Muscle layer of duodenum (tissue), 2 donors: ENCODE measurements around the gene DUSP1.
"Not testable (repeated sequence)": the region's sequence is repeated elsewhere in the genome, so short reads cannot be mapped to it uniquely, and the experiment has no call there.

Experiments used
- H3K27ac ChIP-seq: one replicate; pipeline ENCODE4 v1.7.0; 2013; ENCODE audit warnings: mild to moderate bottlenecking, low read length
- H3K27me3 ChIP-seq: one replicate; pipeline ENCODE4 v1.7.0; 2013; ENCODE audit warnings: low read depth, mild to moderate bottlenecking, control low read depth, low read length
- H3K36me3 ChIP-seq, 2 donors: one replicate each; pipeline ENCODE4 v1.7.0; 2013; ENCODE audit warnings: low read length in 2 of 2, control low read depth in 1 of 2, mild to moderate bottlenecking in 1 of 2; ENCODE audit not compliant: insufficient read depth in 2 of 2, control insufficient read depth in 1 of 2
- H3K4me1 ChIP-seq, 2 donors: one replicate each; pipeline ENCODE4 v1.7.0; 2013; ENCODE audit warnings: low read length in 2 of 2, mild to moderate bottlenecking in 2 of 2, control low read depth in 1 of 2, moderate library complexity in 1 of 2; ENCODE audit not compliant: insufficient read depth in 2 of 2, control insufficient read depth in 1 of 2
- H3K4me3 ChIP-seq, 2 donors: one replicate each; pipeline ENCODE4 v1.7.0; 2013; ENCODE audit warnings: low read length in 2 of 2, low read depth in 1 of 2, mild to moderate bottlenecking in 1 of 2
- H3K9me3 ChIP-seq, 2 donors: one replicate each; pipeline ENCODE4 v1.7.0; 2013; ENCODE audit warnings: low read length in 2 of 2, control low read depth in 1 of 2, mild to moderate bottlenecking in 1 of 2; ENCODE audit not compliant: control insufficient read depth in 1 of 2
- donor health status: healthy.

The DUSP1 gene, protein sequence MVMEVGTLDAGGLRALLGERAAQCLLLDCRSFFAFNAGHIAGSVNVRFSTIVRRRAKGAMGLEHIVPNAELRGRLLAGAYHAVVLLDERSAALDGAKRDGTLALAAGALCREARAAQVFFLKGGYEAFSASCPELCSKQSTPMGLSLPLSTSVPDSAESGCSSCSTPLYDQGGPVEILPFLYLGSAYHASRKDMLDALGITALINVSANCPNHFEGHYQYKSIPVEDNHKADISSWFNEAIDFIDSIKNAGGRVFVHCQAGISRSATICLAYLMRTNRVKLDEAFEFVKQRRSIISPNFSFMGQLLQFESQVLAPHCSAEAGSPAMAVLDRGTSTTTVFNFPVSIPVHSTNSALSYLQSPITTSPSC

DNA sequence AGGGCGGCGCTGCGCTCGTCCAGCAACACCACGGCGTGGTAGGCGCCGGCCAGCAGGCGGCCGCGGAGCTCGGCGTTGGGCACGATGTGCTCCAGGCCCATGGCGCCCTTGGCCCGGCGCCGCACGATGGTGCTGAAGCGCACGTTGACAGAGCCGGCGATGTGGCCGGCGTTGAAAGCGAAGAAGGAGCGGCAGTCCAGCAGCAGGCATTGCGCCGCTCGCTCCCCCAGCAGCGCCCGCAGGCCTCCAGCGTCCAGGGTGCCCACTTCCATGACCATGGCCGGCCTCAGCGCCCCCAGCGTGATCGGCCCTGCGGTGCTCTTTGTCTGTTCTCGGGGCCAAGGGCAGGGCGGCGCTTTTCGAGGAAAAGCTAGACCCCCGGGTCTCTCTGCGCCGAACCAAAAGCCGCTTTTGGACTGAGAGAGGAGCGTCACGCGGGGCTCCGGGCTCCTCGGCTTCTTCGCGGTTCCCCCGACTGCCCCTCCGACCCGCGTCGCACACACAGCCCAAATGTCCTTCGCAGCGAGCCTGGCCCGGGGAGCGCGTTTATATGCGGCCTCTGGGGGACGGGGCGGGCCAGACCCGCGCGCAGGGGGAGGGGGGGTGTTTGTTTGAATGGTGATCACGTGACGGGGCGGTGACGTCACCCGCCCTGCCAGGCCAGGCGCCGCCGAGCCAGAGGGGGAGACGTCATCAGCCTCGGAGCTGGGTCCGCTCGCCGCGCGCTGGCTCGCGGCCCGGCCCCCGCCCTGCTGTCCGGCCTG, at the start of gene DUSP1:
Gene DUSP1 (minus strand): TSS at position 521 of the 764 bp plus-strand sequence. CDS start 243 bp downstream, at position 278.
- no peaks in the 10 kb centered on the region for H3K9me3 ChIP-seq
- H3K27ac ChIP-seq = peak within 1 kb of the TSS; percentile 100
- H3K4me1 ChIP-seq = peaks cover 4 to 8% of the 10 kb centered on the region in 2 donors
- H3K4me3 ChIP-seq = peak within 1 kb of the TSS; percentile 85 to 98
- peaks cover 26 to 52% of the 10 kb centered on the region in 2 donors for H3K36me3 ChIP-seq
- no peaks in the 10 kb centered on the region for H3K27me3 ChIP-seq

DNA sequence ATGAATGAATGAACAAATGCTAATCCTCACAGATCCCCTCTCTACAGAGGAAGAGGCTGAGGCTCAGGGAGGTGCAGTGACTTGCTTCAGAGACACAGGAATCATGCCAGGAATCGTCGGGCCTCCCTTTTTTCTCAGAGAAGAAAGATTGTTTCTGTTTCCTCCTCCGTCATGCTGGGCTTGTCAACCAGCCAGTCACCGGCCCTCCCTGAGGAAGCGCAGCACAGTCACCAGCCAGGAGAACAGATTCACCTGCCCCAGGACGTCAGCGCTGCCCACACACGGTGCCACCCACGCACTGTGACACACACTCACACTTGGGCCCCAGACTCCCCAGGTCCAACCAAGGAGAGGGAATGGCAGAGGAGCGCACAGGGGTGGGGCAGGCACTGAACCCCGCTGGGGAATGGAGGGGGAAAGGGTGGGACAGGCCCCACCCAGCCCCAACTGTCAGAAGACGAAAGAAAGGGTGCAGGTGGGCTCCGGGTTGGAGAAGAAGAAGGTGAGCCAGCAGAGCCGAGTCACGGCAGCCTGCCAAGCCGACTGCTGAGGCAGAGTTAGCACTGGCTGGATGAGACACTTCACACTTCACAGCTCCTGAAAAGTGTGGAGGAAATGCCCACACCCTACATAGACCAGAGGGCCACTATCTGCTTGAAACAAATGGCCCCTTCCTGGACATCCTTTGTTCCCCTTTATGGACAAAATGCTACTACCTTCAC, 49.2 kb upstream of the DUSP1 start:
- no peaks in the 10 kb centered on the region for H3K9me3 ChIP-seq
- no peak overlapping the region for H3K27ac ChIP-seq
- H3K27me3 ChIP-seq = no peaks in the 10 kb centered on the region
- no peak overlapping the region for H3K4me3 ChIP-seq
- H3K36me3 ChIP-seq = no peaks in the 10 kb centered on the region
- H3K4me1 ChIP-seq = peaks cover 0 to 6% of the 10 kb centered on the region in 2 donors

DNA sequence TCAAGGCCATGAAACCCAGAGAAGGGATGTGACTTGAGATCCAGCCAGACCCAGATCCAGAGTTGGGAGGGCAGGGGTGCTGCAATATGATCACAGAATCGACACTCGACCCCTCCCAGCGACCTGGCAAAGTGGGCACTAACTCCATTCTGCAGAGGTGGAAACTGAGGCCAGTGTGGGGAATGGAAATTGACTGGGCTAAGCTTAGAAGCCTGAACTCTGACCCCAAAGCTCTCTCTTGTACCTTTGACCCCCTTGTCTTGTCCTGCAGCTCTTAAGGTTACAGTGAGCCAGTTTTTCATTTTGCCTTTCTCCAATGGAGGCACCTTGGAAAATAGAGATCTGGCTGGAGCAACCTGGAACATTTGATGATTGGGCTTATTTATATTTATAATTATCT, 48.6 kb upstream of the DUSP1 start:
- Histone ChIP-seq H3K9me3 (no peaks in the 10 kb centered on the region), H3K27me3 (no peaks in the 10 kb centered on the region), H3K4me3 (no peak overlapping the region), H3K4me1 (peaks cover 0 to 6% of the 10 kb centered on the region in 2 donors), H3K27ac (no peak overlapping the region), H3K36me3 (no peaks in the 10 kb centered on the region)

DNA sequence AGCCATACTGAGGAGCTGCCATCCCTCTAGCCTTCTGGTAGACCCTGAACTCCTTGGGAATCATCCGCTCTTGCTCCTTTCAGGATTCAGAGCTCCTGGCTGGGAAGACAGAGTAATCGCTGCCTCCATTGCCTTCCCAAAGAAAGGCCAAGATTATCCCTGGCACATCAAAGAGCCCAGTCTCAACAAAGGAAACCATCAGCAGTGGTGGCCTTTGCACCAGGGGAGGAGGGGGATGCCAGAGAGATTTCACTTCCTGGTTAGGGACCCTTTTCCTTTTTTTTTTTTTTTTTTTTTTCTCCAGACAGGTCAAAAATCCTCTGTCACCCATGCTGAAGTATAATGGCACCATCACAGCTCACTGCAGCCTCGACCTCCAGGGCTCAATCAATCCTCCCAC, 47.1 kb upstream of the DUSP1 start:
- Histone ChIP-seq H3K27ac (no peak overlapping the region), H3K36me3 (no peaks in the 10 kb centered on the region), H3K9me3 (no peaks in the 10 kb centered on the region), H3K27me3 (no peaks in the 10 kb centered on the region), H3K4me1 (peaks cover 0 to 6% of the 10 kb centered on the region in 2 donors), H3K4me3 (no peak overlapping the region)

DNA sequence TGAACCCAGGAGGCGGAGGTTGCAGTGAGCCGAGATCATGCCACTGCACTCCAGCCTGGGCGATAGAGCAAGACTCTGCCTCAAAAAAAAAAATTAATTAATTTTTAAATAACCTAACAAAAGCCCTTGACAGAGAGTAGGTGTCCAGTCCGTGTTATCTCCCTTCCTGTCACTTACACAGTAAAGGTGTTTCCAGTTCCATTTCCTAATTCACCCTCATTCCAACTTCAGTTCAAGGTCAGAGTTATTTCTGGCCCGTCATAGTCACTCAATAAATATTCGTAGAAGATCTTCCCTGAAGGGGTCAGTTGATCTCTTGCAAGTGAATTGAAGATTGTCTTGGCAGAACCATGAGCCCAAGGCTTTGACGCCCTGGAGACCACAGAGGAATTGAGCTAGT, 46.7 kb upstream of the DUSP1 start:
- H3K27ac ChIP-seq = no peak overlapping the region

DNA sequence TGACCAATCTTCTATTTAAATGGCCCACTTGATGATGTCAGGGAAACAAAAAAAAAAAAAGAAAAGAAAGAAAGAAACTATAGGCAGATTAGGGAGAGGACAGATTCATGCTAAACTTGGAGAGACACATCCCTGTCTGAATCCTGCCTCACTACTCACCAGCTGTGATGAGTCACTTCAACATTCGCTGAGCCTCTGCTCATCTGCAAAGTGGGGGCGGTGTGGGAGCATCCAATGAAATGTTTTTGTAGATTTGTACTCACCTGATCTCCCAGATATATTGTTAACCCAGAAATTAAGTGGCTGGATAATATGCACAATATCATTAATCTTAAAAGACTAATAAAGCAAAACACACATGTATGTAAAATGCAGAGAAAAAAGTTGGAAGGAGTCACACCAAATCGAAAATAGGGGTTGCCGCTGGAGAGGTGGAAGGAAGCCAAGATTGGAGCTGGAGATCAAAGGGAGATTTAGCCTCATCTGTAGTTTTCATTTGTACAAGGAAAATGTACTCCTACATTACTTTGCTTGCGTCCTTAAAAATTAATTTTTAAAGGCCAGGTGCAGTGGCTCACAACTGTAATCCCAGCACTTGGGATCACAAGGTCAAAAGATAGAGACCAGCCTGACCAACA, 46.0 kb upstream of the DUSP1 start:
- Histone ChIP-seq H3K27ac (no peak overlapping the region), H3K27me3 (no peaks in the 10 kb centered on the region), H3K4me1 (peaks cover 0 to 6% of the 10 kb centered on the region in 2 donors), H3K9me3 (no peaks in the 10 kb centered on the region), H3K36me3 (no peaks in the 10 kb centered on the region), H3K4me3 (no peak overlapping the region)

More for the DNA sequence above, 46.7 kb upstream of the DUSP1 start:
- Histone ChIP-seq H3K9me3 (no peaks in the 10 kb centered on the region), H3K36me3 (no peaks in the 10 kb centered on the region), H3K4me1 (peaks cover 0 to 6% of the 10 kb centered on the region in 2 donors), H3K4me3 (no peak overlapping the region), H3K27me3 (no peaks in the 10 kb centered on the region)

DNA sequence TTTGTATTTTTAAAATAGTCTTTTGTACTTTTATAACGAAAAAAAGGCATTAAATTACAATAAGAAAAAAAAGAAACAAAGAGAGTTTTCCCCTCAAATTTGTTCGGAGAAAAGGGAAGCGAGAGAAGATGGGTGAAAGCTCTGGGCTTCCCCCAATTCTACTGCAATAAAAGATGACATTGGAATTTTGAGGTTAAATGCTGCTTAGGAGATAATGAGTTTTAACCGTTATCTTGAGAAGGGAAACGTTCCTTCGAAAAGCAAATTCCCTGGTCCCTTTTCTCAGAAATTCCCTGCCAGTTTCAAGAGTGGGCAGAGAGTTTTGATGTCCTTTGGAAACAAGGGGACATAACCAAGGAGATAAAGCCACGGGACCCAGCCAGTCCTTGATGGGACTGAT, 44.6 kb upstream of the DUSP1 start:
- Histone ChIP-seq H3K27me3 (no peaks in the 10 kb centered on the region), H3K36me3 (no peaks in the 10 kb centered on the region), H3K27ac (no peak overlapping the region), H3K4me1 (peaks cover 0 to 6% of the 10 kb centered on the region in 2 donors), H3K9me3 (no peaks in the 10 kb centered on the region), H3K4me3 (no peak overlapping the region)

DNA sequence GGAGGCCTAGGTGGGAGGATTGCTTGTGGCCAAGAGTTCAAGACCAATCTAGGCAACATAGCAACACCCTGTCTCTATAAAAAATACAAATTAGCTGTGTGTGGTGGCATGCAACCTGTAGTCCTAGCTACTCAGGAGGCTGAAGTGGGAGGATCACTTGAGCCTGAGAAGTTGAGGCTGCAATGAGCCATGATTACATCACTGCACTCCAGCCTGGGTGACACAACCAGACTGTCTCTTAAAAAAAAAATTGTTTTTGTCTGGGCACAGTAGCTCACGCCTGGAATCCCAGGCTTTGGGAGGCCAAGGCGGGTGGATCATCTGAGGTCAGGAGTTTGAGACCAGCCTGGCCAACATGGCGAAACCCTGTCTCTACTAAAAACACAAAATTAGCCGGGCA, 40.0 kb upstream of the DUSP1 start:
- not testable (repeated sequence) for H3K4me1 ChIP-seq, H3K27me3 ChIP-seq, H3K4me3 ChIP-seq, H3K27ac ChIP-seq, H3K9me3 ChIP-seq, H3K36me3 ChIP-seq

DNA sequence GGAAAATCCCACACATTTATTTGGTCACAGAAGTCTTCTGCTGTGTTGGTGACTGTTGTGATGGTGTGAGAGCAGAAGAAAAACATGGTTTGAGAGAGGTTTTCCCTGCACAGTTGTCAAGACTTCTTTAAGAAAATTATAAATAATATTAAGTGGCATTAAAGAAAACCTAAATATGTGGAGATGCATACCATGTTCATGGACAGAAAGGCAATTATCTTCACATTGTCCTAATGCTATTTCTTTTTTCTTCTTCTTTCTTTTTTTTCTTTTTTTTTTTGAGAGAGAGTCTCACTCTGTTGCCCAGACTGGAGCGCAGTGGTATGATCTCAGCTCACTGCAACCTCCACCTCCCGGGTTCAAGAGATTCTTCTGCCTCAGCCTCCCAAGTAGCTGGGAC, 38.8 kb upstream of the DUSP1 start:
- no peaks in the 10 kb centered on the region for H3K9me3 ChIP-seq
- H3K4me3 ChIP-seq = no peak overlapping the region
- no peaks in the 10 kb centered on the region for H3K4me1 ChIP-seq
- H3K27ac ChIP-seq = no peak overlapping the region
- H3K36me3 ChIP-seq = no peaks in the 10 kb centered on the region
- no peaks in the 10 kb centered on the region for H3K27me3 ChIP-seq

DNA sequence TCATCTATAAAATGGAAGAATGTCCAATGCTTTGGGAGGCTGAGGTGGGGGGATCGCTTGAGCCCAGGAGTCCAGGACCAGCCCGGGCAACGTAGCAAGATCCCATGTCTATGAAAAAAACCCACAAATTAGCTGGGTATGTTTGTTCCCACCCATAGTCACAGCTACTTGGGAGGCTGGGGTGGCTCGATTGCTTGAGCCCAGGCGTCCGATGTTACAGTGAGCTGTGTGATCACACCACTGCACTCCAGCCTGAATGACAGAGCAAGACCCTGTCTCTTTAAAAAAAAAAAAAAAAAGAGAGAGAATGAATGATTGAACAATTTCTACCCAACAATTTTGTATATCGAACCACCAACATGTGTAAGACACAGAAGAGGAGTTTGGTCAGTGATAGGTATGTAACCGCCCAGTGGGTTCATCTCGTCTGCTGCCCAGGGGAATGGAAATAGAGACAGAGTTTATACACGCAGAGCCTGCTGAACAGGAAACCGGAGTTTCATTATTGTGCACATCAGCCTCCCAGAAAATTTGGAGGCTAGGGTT, 36.8 kb upstream of the DUSP1 start:
- no peaks in the 10 kb centered on the region for H3K4me1 ChIP-seq
- H3K4me3 ChIP-seq = peak overlapping the region in 1 of 2 donors; percentile 53
- H3K36me3 ChIP-seq = no peaks in the 10 kb centered on the region
- H3K27me3 ChIP-seq = no peaks in the 10 kb centered on the region
- H3K9me3 ChIP-seq = no peaks in the 10 kb centered on the region
- H3K27ac ChIP-seq = peak overlapping the region; percentile 95
